ENCODE measurements around the gene INTS6L.
"Not testable (repeated sequence)": the region's sequence is repeated elsewhere in the genome, so short reads cannot be mapped to it uniquely, and the experiment has no call there.

The INTS6L gene

DNA sequence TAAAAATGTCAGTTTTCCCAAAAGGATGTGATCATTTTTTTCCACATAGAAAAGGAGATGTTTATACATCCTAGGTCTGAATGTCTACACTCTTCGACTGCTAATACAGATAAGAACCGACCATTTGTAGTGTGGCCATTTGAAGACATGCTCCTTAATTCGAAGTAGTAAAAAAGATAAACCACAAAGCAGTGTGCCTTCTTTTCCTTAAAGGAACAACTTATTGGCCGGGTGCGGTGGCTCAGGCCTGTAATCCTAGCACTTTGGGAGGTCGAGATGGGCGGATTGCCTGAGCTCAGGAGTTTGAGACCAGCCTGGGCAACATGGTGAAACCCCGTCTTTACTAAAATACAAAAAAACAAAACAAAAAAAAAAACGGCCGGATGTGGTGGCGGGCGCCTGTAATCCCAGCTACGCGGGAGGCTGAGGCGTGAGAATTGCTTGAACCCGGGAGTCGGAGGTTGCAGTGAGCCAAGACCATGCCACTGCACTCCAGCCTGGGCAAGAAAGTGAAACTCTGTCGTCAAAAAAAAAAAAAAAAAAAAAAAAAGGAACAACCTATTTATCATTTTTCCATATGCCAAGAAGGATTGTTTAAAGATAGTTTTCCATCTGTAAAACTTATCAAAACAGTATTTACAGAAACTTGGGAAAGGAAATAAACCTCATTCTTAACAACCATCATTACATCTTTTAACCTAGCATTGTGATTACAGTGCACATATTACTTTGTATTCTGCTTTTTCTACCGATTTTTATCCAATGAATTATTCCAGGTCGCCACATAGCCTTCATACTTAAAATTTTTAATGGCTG, 2.6 kb downstream of the INTS6L start:
- DNase-seq, result no peak

DNA sequence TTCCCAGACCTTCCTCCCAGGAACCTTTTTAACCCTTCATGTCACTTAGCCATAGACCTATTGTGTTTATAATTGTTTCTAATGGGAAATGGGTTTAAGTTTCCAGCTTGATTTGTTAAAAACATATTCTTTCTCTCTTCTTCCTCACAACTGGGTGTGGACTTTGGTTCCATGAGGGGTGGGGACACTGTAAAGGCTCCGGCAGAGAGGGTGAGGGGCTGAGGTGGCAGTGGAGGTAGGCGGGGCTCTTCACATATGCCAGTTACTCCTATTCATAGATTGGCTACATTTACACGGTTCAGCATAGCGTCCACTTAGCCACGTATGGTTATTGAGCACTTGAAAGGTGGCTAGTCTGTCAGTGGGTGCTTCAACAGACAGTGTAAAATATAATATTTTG, 7.8 kb downstream of the INTS6L start:
- no peak for DNase-seq

GRCh38 chrX:135528756-135529155, 8.3 kb downstream of the INTS6L start:
- no peak for DNase-seq

DNA sequence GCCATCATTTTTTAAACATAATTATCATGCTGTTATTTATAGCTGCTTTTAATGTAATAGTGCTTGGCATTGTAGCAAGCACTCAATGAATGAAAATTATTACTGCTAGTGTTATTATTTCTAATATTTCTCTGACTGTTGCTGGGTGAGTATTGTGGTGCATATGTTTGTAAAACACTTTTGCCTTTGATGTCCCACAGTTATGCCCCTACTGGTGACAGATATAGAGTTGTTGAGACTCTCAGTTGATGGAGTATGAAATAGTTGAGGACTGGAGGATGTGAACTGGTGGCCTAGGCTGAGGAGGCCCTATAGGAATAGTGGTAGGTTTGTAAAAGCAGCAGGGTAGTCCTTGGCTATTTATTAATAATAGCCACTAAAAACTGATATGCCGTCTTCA, 9.6 kb downstream of the INTS6L start:
- DNase-seq, result no peak

GRCh38 chrX:135531813-135532212, 11.4 kb downstream of the INTS6L start:
- DNase-seq, result no peak

- DNase-seq, result no peak
These were observed 14.8 kb downstream of the INTS6L start for GRCh38 chrX:135535077-135535940.

DNA sequence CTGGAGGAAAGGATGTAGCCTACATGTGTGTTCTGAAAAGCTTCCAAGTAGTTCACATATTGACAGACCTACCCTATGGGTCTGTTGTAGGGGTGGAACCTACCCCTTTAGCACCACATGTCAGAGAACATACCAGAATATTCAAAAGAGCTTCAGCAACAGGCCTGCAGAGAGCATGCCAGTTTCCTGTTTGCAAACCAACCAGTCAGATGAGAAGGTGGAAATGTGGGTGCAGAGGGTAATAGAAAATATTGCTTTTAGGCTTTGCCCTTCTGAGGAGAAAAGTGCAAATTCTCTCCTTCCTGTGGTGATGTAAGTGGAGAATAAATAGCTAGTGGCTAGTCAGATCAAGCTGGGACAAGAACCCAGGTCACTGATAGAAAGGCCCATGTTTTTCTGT, 16.4 kb downstream of the INTS6L start:
- DNase-seq, result no peak

DNA sequence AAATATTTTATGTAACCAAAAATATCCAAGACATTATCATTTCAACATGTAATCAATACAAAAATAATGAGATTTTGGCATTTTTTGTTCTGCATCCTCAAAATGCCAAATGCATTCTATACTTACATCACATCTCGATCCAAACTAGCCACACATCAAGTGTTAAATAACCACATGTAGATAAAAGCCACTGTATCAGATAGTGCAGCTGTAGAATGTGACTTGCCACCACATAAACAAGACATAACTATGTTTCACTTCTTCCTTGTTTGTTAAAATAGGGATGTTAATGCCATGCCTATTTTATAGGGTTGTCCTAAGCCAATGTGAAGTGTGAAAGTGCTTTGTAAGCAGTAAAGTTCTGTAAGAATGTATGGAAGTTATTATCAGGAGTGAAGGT, 20.9 kb downstream of the INTS6L start:
- DNase-seq, result no peak

GRCh38 chrX:135543172-135543571, 22.7 kb downstream of the INTS6L start:
- DNase-seq, result no peak

GRCh38 chrX:135543924-135544323, 23.5 kb downstream of the INTS6L start:
- peak in 1 of 14 donors; percentile 9 for DNase-seq

- peak in 1 of 14 donors; percentile 9 for DNase-seq
These were observed 24.0 kb downstream of the INTS6L start for GRCh38 chrX:135544338-135544948.

DNA sequence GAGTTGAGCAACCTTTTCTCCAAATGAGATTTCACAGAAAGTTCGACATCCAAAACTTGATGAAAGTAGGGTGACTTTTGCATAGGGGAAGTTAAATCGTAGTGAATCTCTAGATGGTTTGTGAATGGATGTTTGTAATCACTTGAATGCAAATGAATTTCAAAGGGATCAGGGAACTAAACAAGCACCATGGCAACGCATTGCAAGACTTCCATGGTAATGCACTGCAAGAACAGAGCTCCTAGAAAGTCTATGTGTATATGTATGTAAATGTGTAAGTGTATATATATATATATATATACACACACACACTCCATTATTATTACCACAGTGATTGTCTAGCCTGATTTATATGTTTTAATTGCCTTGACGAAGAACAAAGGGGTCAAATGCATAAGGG, 27.3 kb downstream of the INTS6L start:
- DNase-seq, result no peak

DNA sequence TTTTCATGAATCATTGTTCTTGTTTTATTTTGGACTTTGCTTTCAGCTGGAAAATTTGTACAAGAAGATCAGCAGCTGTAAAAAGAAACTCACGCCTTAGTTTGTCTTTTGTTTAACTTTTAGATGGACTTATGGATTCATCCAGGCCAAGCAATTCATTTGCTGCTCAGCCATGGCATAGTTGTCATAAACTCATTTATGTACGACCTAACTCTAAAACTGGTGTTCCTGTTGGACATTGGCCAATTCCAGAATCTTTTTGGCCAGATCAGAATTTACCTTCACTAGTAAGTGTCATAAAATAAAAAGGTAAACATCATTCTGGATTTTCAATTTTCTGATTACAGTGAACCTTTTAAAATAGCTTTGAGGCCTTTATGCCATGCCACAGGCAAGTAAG, 29.1 kb downstream of the INTS6L start:
- no peak for DNase-seq

DNA sequence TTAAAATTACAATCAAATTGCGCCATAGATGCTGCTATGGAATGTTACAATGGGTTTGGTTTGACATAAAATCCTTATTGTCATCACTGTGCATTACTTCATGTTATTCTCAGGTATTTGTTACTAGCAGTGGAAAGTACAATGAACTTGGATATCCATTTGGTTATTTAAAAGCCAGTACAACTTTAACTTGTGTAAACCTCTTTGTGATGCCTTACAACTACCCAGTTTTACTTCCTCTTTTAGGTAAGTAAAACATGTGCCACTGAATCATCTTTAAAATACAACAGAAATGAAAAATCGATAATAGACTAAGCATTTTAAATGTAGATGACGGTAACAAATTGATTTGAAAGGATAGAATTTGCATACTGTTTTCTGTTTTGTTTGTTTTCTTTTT, 35.6 kb downstream of the INTS6L start:
- DNase-seq, result no peak

DNA sequence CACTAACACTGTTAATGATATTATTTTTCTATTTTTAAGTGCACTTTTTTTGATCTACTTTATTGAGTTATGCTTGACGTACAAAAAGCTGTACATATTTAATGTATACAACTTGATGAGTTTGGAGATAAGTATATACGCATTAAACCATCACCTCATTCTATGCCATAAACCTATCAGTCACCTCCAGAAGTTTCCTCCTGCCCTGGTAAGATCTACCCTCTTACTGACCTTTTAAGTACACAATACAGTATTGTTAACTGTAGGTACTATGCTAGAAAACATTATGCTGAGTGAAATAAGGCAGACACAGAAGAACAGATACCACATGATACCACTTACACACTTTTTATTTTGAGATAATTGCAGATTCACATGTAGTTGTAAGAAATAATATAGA, 36.9 kb downstream of the INTS6L start:
- no peak for DNase-seq

DNA sequence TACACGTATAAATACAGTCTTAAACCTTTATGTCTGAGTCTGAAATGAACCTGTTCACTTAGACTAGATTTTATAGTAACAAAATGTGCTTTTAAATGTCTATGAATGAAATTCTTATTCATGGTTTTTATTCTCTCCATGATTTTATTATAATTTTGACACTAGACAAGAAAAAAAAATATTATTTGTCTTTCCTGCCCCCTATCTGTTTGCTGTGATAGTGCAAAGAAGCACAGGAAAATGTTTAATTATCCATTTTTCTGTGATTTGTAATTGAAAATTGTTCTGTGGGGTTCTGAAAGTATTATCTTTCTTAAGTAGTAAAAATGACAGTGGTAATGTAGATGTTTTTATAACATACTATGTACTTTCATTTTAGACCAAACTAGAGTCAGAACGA, 52.0 kb downstream of the INTS6L start:
- DNase-seq, result no peak

GRCh38 chrX:135581496-135581895, 61.0 kb downstream of the INTS6L start:
- no peak for DNase-seq

DNA sequence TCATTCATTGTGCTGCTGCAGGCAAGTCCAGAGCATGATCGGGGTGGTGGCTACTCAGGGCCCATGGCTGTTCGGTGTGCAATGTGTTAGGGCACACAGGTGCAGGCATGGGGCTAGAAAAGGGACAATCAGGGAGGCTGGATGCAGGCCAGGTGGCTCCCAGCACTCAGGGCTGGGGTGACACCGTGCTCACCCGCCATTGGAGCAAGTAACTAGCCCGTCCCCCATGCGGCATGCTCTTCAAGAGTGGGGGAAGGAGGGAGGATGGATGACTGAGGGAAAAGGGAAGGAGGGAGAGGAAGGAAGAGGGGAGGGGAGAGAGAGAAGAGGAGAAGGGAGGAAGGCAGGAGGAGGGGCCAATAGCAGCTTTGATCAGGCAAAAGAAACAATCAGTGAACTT, 64.7 kb downstream of the INTS6L start:
- DNase-seq, result no peak

- DNase-seq, result no peak
These were observed 71.4 kb downstream of the INTS6L start for GRCh38 chrX:135591871-135592270.

DNA sequence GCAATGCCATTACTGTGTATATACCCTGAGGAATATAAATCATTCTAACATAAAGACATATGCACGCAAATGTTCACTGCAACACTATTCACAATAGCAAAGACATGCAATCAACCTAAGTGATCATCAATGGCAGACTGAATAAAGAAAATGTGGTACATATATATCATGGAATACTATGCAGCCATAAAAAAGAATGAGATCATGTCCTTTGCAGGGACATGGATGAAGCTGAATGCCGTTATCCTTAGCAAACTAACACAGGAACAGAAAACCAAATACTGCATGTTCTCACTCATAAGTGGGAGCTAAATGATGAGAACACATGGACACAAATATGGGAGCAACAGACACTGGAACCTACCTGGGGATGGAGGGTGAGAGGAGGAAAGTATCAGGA, 73.6 kb downstream of the INTS6L start:
- DNase-seq, result not testable (repeated sequence)

DNA sequence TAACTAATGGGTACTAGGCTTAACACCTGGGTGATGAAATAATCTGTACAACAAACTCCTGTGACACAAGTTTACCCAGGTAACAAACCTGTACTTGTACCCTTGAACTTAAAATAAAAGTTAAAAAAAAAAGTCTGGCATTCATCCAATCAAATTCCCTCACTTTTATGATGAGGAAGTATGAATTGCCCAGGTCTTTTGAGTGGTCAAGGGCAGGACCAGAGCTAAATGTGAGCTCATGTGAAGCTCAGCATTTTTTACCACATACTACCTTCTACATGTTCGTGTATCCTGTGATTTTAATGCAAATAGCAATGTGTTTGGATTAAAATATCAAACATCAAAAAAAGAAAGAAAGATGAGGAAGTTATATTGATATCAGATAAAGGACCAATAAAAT, 74.0 kb downstream of the INTS6L start:
- DNase-seq, result not testable (repeated sequence)

DNA sequence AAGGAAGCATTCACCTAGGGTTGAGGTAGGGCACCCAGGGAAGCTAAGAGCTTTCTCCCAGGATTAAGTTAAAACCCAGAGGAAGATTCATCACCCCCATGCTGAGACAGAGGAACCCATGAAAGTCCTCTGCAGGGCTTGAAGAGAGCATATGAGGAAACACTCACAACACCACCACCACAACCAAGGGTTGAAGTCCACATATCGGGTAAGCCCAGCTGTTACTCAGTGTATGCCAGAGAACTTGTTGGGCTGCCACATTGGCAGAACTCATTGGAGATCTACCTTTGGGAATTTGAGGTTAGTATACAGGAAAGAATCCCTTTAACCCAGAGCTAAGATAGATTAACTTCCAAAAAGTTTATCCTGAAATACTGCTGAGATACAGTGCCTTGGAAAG, 75.1 kb downstream of the INTS6L start:
- DNase-seq, result no peak

DNA sequence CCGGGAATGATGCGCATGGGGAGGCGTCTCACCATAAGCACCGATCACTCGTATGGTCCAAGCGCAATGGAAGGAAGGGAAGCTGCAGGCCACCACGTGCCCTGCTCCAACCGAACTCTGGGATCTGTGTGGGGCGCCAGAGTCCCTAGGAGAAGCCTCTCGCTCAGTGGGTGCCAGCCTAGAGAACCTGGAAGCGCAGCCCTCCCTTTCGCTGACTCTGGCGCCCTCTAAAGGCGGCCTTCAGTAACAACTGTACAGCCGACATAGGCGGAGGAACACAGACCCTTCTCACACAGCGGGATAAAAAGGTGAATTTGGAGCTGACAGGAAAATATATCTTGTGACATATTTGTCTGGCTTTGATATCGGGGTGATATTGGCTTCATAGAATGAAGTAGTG, 76.0 kb downstream of the INTS6L start:
- peak in 1 of 14 donors; percentile 0 for DNase-seq

All from C1 segment of cervical spinal cord (tissue), 14 donors.